H1 (cell line): ENCODE data around the gene CD44. TPM values are rescaled to one million over a fixed set of nuclear protein-coding genes. Genes with fewer than 3 reads are reported as not detected.

Experiments used
- CTCF ChIA-PET: fragments of 300-600 bp; sonication (Branson Sonifier 250); formaldehyde crosslinking; loops from one replicate; lab custom pipeline; 2021; ENCODE audit not compliant: partially characterized antibody; lab: Charles Lee
- POLR2A ChIA-PET: fragments of 300-600 bp; sonication (Branson Sonifier 250); formaldehyde crosslinking; loops from one replicate; lab custom pipeline; 2021; ENCODE audit warnings: inconsistent platforms; ENCODE audit not compliant: partially characterized antibody; lab: Charles Lee
- DNase-seq, 2 experiments: peaks; one replicate each; pipeline versions ENCODE4 v3.0.0 to v3.0.0-alpha.2; 2010 to 2022; ENCODE audit warnings: low spot score in 2 of 2, low read depth in 1 of 2, mixed read lengths in 1 of 2
- FAIRE-seq: peaks from 2 replicates; lab custom pipeline; 2011; peaks lifted over from hg19 to GRCh38; lab: Jason Lieb, UNC
- H2AFZ ChIP-seq: 2 replicates; pipeline ENCODE4 v1.8.1; 2012; ENCODE audit warnings: low read length, inconsistent platforms
- H2AK5ac ChIP-seq: 2 replicates; pipeline ENCODE4 v1.6.1; 2013; ENCODE audit warnings: low read depth, low read length
- H2BK120ac ChIP-seq: replicated peaks from 2 replicates; pipeline ENCODE3; 2013; ENCODE audit warnings: low read depth, low read length, inconsistent platforms
- H2BK12ac ChIP-seq: 2 replicates; pipeline ENCODE4 v1.6.1; 2013; ENCODE audit warnings: low read depth, low read length
- H2BK15ac ChIP-seq: 2 replicates; pipeline ENCODE4 v1.6.1; 2013; ENCODE audit warnings: low read length
- H2BK20ac ChIP-seq: 2 replicates; pipeline ENCODE4 v1.6.1; 2013; ENCODE audit warnings: low read length
- H2BK5ac ChIP-seq: 2 replicates; pipeline ENCODE4 v1.6.1; 2013; ENCODE audit warnings: low read depth, low read length
- H3K14ac ChIP-seq: 2 replicates; pipeline ENCODE4 v1.6.1; 2013; ENCODE audit warnings: inconsistent platforms; ENCODE audit not compliant: insufficient read length
- H3K18ac ChIP-seq: 2 replicates; pipeline ENCODE4 v1.6.1; 2013; ENCODE audit warnings: low read length; ENCODE audit errors: extremely low read depth
- H3K23ac ChIP-seq: 2 replicates; pipeline ENCODE4 v1.6.1; 2013; ENCODE audit warnings: inconsistent platforms; ENCODE audit not compliant: insufficient read length
- H3K23me2 ChIP-seq: 2 replicates; pipeline ENCODE4 v1.6.1; 2013; ENCODE audit warnings: low read depth, low read length
- H3K27ac ChIP-seq: 2 replicates; pipeline ENCODE4 v1.6.1; 2011; ENCODE audit warnings: low read depth, low read length, inconsistent platforms
- H3K27me3 ChIP-seq, 4 experiments: replicated peaks in 1 of 4; 1 replicate in 1 of 4; 2 replicates in 3 of 4; pipeline versions ENCODE4 v1.6.1 to v1.8.1; 2011 to 2013; ENCODE audit warnings: low read length in 3 of 4, mild to moderate bottlenecking in 3 of 4, inconsistent platforms in 2 of 4, mixed read lengths in 2 of 4, moderate library complexity in 1 of 4; ENCODE audit not compliant: control insufficient read depth in 3 of 4, insufficient read depth in 3 of 4; ENCODE audit errors: extremely low read depth in 1 of 4
- H3K36me3 ChIP-seq, 4 experiments: 2 replicates each; pipeline versions ENCODE4 v1.6.1 to v1.8.1; 2011 to 2013; ENCODE audit warnings: mild to moderate bottlenecking in 4 of 4, low read length in 3 of 4, moderate library complexity in 2 of 4, control low read depth in 1 of 4, inconsistent platforms in 1 of 4; ENCODE audit not compliant: insufficient read depth in 4 of 4, control insufficient read depth in 2 of 4
- H3K4ac ChIP-seq: replicated peaks from 2 replicates; pipeline ENCODE3; 2013; ENCODE audit warnings: low read length, low read depth, mixed read lengths, inconsistent platforms; ENCODE audit not compliant: insufficient read length
- H3K4me1 ChIP-seq, 4 experiments: replicated peaks in 1 of 4; 1 replicate in 1 of 4; 2 replicates in 3 of 4; pipeline versions ENCODE4 v1.6.1 to v1.8.1; 2011 to 2013; ENCODE audit warnings: low read length in 3 of 4, inconsistent platforms in 2 of 4, mixed read lengths in 1 of 4; ENCODE audit not compliant: insufficient read depth in 4 of 4, control insufficient read depth in 3 of 4
- H3K4me2 ChIP-seq, 2 experiments: 2 replicates each; pipeline versions ENCODE4 v1.6.1 to v1.8.1; 2011 to 2013; ENCODE audit warnings: low read depth in 2 of 2, low read length in 2 of 2, control low read depth in 1 of 2, inconsistent platforms in 1 of 2, mild to moderate bottlenecking in 1 of 2; ENCODE audit not compliant: insufficient read depth in 1 of 2
- H3K4me3 ChIP-seq, 4 experiments: fragments of 200-600, 300-600 bp in 1 of 4; sonication (generic), shearing (Covaris generic), sonication (Bioruptor Twin) in 1 of 4; 2 replicates each; pipeline versions ENCODE4 v1.5.1 to v1.8.1; 2011 to 2016; ENCODE audit warnings: low read length in 4 of 4, low read depth in 3 of 4, control low read depth in 2 of 4, inconsistent platforms in 2 of 4, mild to moderate bottlenecking in 2 of 4, mixed read lengths in 1 of 4, moderate library complexity in 1 of 4; ENCODE audit not compliant: insufficient read depth in 2 of 4; ENCODE audit errors: extremely low read depth in 1 of 4
- H3K56ac ChIP-seq: replicated peaks from 2 replicates; pipeline ENCODE3; 2013; ENCODE audit warnings: low read depth, mild to moderate bottlenecking, mixed read lengths, low read length, inconsistent platforms; ENCODE audit not compliant: insufficient read length
- H3K79me1 ChIP-seq: 2 replicates; pipeline ENCODE4 v1.6.1; 2013; ENCODE audit warnings: low read depth, low read length, control low read depth
- H3K79me2 ChIP-seq, 2 experiments: 2 replicates each; pipeline versions ENCODE4 v1.6.1 to v1.8.1; 2012 to 2013; ENCODE audit warnings: low read length in 2 of 2, mild to moderate bottlenecking in 2 of 2, inconsistent platforms in 1 of 2; ENCODE audit not compliant: insufficient read depth in 2 of 2, control insufficient read depth in 1 of 2
- H3K9ac ChIP-seq, 4 experiments: replicated peaks in 1 of 4; 1 replicate in 1 of 4; 2 replicates in 3 of 4; pipeline versions ENCODE4 v1.6.1 to v1.8.1; 2011 to 2013; ENCODE audit warnings: low read depth in 3 of 4, low read length in 3 of 4, control low read depth in 2 of 4, mild to moderate bottlenecking in 2 of 4, moderate library complexity in 2 of 4, inconsistent platforms in 1 of 4; ENCODE audit errors: extremely low read depth in 1 of 4
- H3K9me3 ChIP-seq, 2 experiments: 2 replicates each; pipeline versions ENCODE4 v1.6.1 to v1.8.1; 2012 to 2013; ENCODE audit warnings: mild to moderate bottlenecking in 2 of 2, moderate library complexity in 2 of 2, control low read depth in 1 of 2, inconsistent platforms in 1 of 2, low read depth in 1 of 2, low read length in 1 of 2, mixed read lengths in 1 of 2; ENCODE audit not compliant: insufficient read depth in 2 of 2
- H4K20me1 ChIP-seq, 2 experiments: replicated peaks in 1 of 2; 2 replicates each; pipeline versions ENCODE3 to v1.8.1; 2011 to 2013; ENCODE audit warnings: inconsistent platforms in 2 of 2, low read length in 2 of 2, mild to moderate bottlenecking in 1 of 2; ENCODE audit not compliant: insufficient read depth in 2 of 2, control insufficient read depth in 1 of 2
- H4K5ac ChIP-seq: 2 replicates; pipeline ENCODE4 v1.6.1; 2013; ENCODE audit warnings: low read length, low read depth, mixed read lengths, inconsistent platforms; ENCODE audit not compliant: insufficient read length
- H4K8ac ChIP-seq: 2 replicates; pipeline ENCODE4 v1.8.0; 2013; ENCODE audit warnings: mild to moderate bottlenecking, moderate library complexity, low read length, inconsistent platforms; ENCODE audit not compliant: insufficient read depth; ENCODE audit errors: extremely low read depth
- H4K91ac ChIP-seq: replicated peaks from 2 replicates; pipeline ENCODE3; 2013; ENCODE audit warnings: low read length, mixed read lengths, inconsistent platforms; ENCODE audit not compliant: insufficient read length
- BCL11A ChIP-seq, 2 experiments: IDR thresholded peaks; one replicate each; pipeline ENCODE4 v1.6.1; 2011; ENCODE audit warnings: low read depth in 2 of 2, low read length in 2 of 2, mild to moderate bottlenecking in 2 of 2
- CHD2 ChIP-seq: IDR thresholded peaks from 2 replicates; pipeline ENCODE4 v1.6.1; 2012; ENCODE audit warnings: low read length, improper control_type of control experiment
- EGR1 ChIP-seq: IDR thresholded peaks from 2 replicates; pipeline ENCODE4 v1.6.1; 2011; ENCODE audit warnings: low read depth, low read length, borderline replicate concordance
- RFX5 ChIP-seq: IDR thresholded peaks from 2 replicates; pipeline ENCODE4 v1.6.1; 2011; ENCODE audit warnings: low read depth, low read length, improper control_type of control experiment, borderline replicate concordance
- SIX5 ChIP-seq: IDR thresholded peaks from 2 replicates; pipeline ENCODE4 v1.6.1; 2011; ENCODE audit warnings: mild to moderate bottlenecking, low read depth, low read length
- SRF ChIP-seq: IDR thresholded peaks from 2 replicates; pipeline ENCODE4 v1.6.1; 2011; ENCODE audit warnings: mild to moderate bottlenecking, low read depth, low read length, moderate library complexity
- TEAD4 ChIP-seq: IDR thresholded peaks from 2 replicates; pipeline ENCODE4 v1.6.1; 2012; ENCODE audit warnings: low read depth, low read length, inconsistent platforms, mixed read lengths
- polyA plus RNA-seq, 7 experiments: library from polyadenylated mRNA; depleted of rRNA in 3 of 7; stranded (reverse) in 5 of 7; unstranded in 2 of 7; fragments of >200 nt in 5 of 7; fragments of 200-250 nt in 2 of 7; gene quantifications; 1 replicate in 5 of 7; 2 replicates in 1 of 7; 4 replicates in 1 of 7; pipeline versions ENCODE4 v1.2.1 to v1.2.3, GENCODE V29; 2011 to 2013; ENCODE audit warnings: missing spikeins in 2 of 7, mixed read lengths in 2 of 7
- total RNA-seq: library from RNA; stranded (reverse); fragmentation: NEBNext Ultra II Directional; extraction: Animal tissue kit (Norgen Biotek cat#: 25700); gene quantifications from 2 replicates; pipeline ENCODE4 v1.2.1, GENCODE V29; 2021
- TF ChIP-seq, protein P1 (sequence below), 3 experiments: IDR thresholded peaks; 1 replicate in 2 of 3; 2 replicates in 1 of 3; pipeline versions ENCODE4 v1.5.1 to v1.6.1; 2011; ENCODE audit warnings: low read length in 3 of 3, mild to moderate bottlenecking in 3 of 3, inconsistent platforms in 2 of 3, low read depth in 1 of 3, moderate library complexity in 1 of 3; ENCODE audit not compliant: insufficient read depth in 1 of 3; ENCODE audit errors: control extremely low read depth in 1 of 3

Gene CD44
- total and polyA plus RNA-seq, 2 of the 8 experiments (the other 6 are each of a cell fraction or from before 2014, with no cell fraction given) = 11.8 to 13.7 TPM

GRCh38 chr11:35256296-35256695 lies 117.3 kb downstream of the CD44 start:
- no peak overlapping the region for H2BK12ac ChIP-seq
- no peaks in the 10 kb centered on the region for H3K9me3 ChIP-seq
- no peaks in the 10 kb centered on the region for H3K23me2 ChIP-seq
- H2AK5ac ChIP-seq = no peak overlapping the region
- DNase-seq (no peak), FAIRE-seq (no peak)
- no peak overlapping the region for H2BK15ac ChIP-seq
- H2BK120ac ChIP-seq = no peak overlapping the region
- H3K4ac ChIP-seq = no peak overlapping the region
- no peak overlapping the region for H3K27ac ChIP-seq
- no peak overlapping the region for H2AFZ ChIP-seq
- CTCF ChIA-PET = interaction anchor here (1.1 to 1.5 kb wide), 4 partner anchors 10 to 231 kb away, joined by 3 to 4 read pairs (median 3); no protein-coding TSS in a partner anchor
- H3K9ac ChIP-seq = no peak overlapping the region
- H3K4me3 ChIP-seq = no peak overlapping the region
- H3K79me2 ChIP-seq = no peaks in the 10 kb centered on the region
- H4K91ac ChIP-seq = no peak overlapping the region
- no peak overlapping the region for H3K18ac ChIP-seq
- H3K4me2 ChIP-seq = no peak overlapping the region
- H2BK5ac ChIP-seq = no peak overlapping the region
- H4K8ac ChIP-seq = no peak overlapping the region
- H3K79me1 ChIP-seq = no peaks in the 10 kb centered on the region
- H3K14ac ChIP-seq = no peak overlapping the region
- H3K27me3 ChIP-seq = no peaks in the 10 kb centered on the region
- H2BK20ac ChIP-seq = no peak overlapping the region
- no peak overlapping the region for H3K23ac ChIP-seq
- no peaks in the 10 kb centered on the region for H3K36me3 ChIP-seq
- H3K56ac ChIP-seq = no peak overlapping the region
- no peaks in the 10 kb centered on the region for H4K20me1 ChIP-seq
- H4K5ac ChIP-seq = no peak overlapping the region
- H3K4me1 ChIP-seq = no peaks in the 10 kb centered on the region
- TF ChIP-seq TEAD4 = no peak
- no peak for TF ChIP-seq SRF
- TF ChIP-seq BCL11A (IDR thresholded peaks at IDR 0.05; ENCODE audit: low read depth in 2 of 2, low read length in 2 of 2) = no peak
- no peak for TF ChIP-seq SIX5
- no peak for TF ChIP-seq RFX5
- no peak for TF ChIP-seq CHD2
- TF ChIP-seq, protein P1, sequence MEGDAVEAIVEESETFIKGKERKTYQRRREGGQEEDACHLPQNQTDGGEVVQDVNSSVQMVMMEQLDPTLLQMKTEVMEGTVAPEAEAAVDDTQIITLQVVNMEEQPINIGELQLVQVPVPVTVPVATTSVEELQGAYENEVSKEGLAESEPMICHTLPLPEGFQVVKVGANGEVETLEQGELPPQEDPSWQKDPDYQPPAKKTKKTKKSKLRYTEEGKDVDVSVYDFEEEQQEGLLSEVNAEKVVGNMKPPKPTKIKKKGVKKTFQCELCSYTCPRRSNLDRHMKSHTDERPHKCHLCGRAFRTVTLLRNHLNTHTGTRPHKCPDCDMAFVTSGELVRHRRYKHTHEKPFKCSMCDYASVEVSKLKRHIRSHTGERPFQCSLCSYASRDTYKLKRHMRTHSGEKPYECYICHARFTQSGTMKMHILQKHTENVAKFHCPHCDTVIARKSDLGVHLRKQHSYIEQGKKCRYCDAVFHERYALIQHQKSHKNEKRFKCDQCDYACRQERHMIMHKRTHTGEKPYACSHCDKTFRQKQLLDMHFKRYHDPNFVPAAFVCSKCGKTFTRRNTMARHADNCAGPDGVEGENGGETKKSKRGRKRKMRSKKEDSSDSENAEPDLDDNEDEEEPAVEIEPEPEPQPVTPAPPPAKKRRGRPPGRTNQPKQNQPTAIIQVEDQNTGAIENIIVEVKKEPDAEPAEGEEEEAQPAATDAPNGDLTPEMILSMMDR (IDR thresholded peaks at IDR 0.05; ENCODE audit: control extremely low read depth in 1 of 3, insufficient read depth in 1 of 3, low read depth in 1 of 3, low read length in 3 of 3) = no peak
- TF ChIP-seq EGR1 = no peak
- POLR2A ChIA-PET = no interaction called here
